ENCODE measurements around the gene CYP4F22. TPM values are rescaled to one million over a fixed set of nuclear protein-coding genes. Genes with fewer than 3 reads are reported as not detected.

Gene CYP4F22
- total and polyA plus RNA-seq, 4 experiments from 2014 or later = 0.44 to 1.7 (median 0.84) TPM

GRCh38 chr19:15563325-15563794 is 55.0 kb downstream of the CYP4F22 start:
- POLR2A ChIA-PET (ENCODE audit: partially characterized antibody) = no interaction called here
- no peaks in the 10 kb centered on the region for H3K4me1 Mint-ChIP-seq

GRCh38 chr19:15563931-15564330 is 55.6 kb downstream of the CYP4F22 start:
- intact Hi-C loops (cut with micrococcal nuclease) = no loop called here
- Histone ChIP-seq H3K27ac (ENCODE audit: low read depth, low read length) (no peak overlapping the region), H3K4me3 (ENCODE audit: low read length in 2 of 2) (no peak overlapping the region), H3K36me3 (ENCODE audit: insufficient read depth, low read length) (no peaks in the 10 kb centered on the region), H3K9me3 (ENCODE audit: control insufficient read depth in 1 of 2, low read length in 2 of 2) (no peaks in the 10 kb centered on the region), H3K4me1 (ENCODE audit: insufficient read depth, low read length) (no peaks in the 10 kb centered on the region), H3K27me3 (ENCODE audit: insufficient read depth, low read length) (no peaks in the 10 kb centered on the region)
- Mint-ChIP-seq H3K4me1 (no peaks in the 10 kb centered on the region), H3K4me3 (no peak overlapping the region), H3K36me3 (no peaks in the 10 kb centered on the region), H3K27me3 (peaks cover 17 to 20% of the 10 kb centered on the region in 2 donors), H3K27ac (no peak overlapping the region), H3K9me3 (no peaks in the 10 kb centered on the region)
- no peak for DNase-seq
- CTCF ChIA-PET (ENCODE audit: partially characterized antibody) = no interaction called here
- POLR2A ChIA-PET (ENCODE audit: partially characterized antibody) = no interaction called here

More at GRCh38 chr19:15563325-15563794, 55.0 kb downstream of the CYP4F22 start:
- Mint-ChIP-seq H3K4me3 (no peak overlapping the region), H3K9me3 (no peaks in the 10 kb centered on the region), H3K27ac (no peak overlapping the region), H3K27me3 (peaks cover 16 to 20% of the 10 kb centered on the region in 2 donors), H3K36me3 (no peaks in the 10 kb centered on the region)
- Histone ChIP-seq H3K36me3 (ENCODE audit: insufficient read depth, low read length) (no peaks in the 10 kb centered on the region), H3K9me3 (ENCODE audit: control insufficient read depth in 1 of 2, low read length in 2 of 2) (no peaks in the 10 kb centered on the region), H3K27ac (ENCODE audit: low read depth, low read length) (no peak overlapping the region), H3K4me3 (ENCODE audit: low read length in 2 of 2) (no peak overlapping the region), H3K27me3 (ENCODE audit: insufficient read depth, low read length) (no peaks in the 10 kb centered on the region), H3K4me1 (ENCODE audit: insufficient read depth, low read length) (no peaks in the 10 kb centered on the region)
- no peak for DNase-seq
- intact Hi-C loops (cut with micrococcal nuclease) = no loop called here
- CTCF ChIA-PET (ENCODE audit: partially characterized antibody) = no interaction called here

- H3K27ac Mint-ChIP-seq = no peak overlapping the region
- peaks cover 17 to 25% of the 10 kb centered on the region in 2 donors for H3K27me3 Mint-ChIP-seq
- H3K27me3 ChIP-seq (ENCODE audit: insufficient read depth, low read length) = no peaks in the 10 kb centered on the region
- no peaks in the 10 kb centered on the region for H3K4me1 Mint-ChIP-seq
- ChIA-PET POLR2A (ENCODE audit: partially characterized antibody) (no interaction called here), CTCF (ENCODE audit: partially characterized antibody) (interaction anchor here (1.5 kb wide), 1 partner anchor 9 kb away, joined by 3 read pairs; no protein-coding TSS in a partner anchor)
- no peaks in the 10 kb centered on the region for H3K36me3 Mint-ChIP-seq
- H3K9me3 Mint-ChIP-seq = no peaks in the 10 kb centered on the region
- no peaks in the 10 kb centered on the region for H3K4me1 ChIP-seq (ENCODE audit: insufficient read depth, low read length)
- no peak overlapping the region for H3K27ac ChIP-seq (ENCODE audit: low read depth, low read length)
- no peaks in the 10 kb centered on the region for H3K9me3 ChIP-seq (ENCODE audit: control insufficient read depth in 1 of 2, low read length in 2 of 2)
- H3K36me3 ChIP-seq (ENCODE audit: insufficient read depth, low read length) = no peaks in the 10 kb centered on the region
- no peak overlapping the region for H3K4me3 ChIP-seq (ENCODE audit: low read length in 2 of 2)
- no peak for DNase-seq
- intact Hi-C loops (cut with micrococcal nuclease) = no loop called here
- no peak overlapping the region for H3K4me3 Mint-ChIP-seq
These were observed 56.3 kb downstream of the CYP4F22 start for GRCh38 chr19:15564534-15565168.

- Histone ChIP-seq H3K9me3 (ENCODE audit: control insufficient read depth in 1 of 2, low read length in 2 of 2) (no peaks in the 10 kb centered on the region), H3K27ac (ENCODE audit: low read depth, low read length) (no peak overlapping the region), H3K4me3 (ENCODE audit: low read length in 2 of 2) (no peak overlapping the region), H3K4me1 (ENCODE audit: insufficient read depth, low read length) (no peaks in the 10 kb centered on the region), H3K27me3 (ENCODE audit: insufficient read depth, low read length) (no peaks in the 10 kb centered on the region), H3K36me3 (ENCODE audit: insufficient read depth, low read length) (no peaks in the 10 kb centered on the region)
- no peak overlapping the region for H3K4me3 Mint-ChIP-seq
- no peaks in the 10 kb centered on the region for H3K36me3 Mint-ChIP-seq
- intact Hi-C loops (cut with micrococcal nuclease) = no loop called here
- CTCF ChIA-PET (ENCODE audit: partially characterized antibody) = no interaction called here
- no peak for DNase-seq
- peaks cover 29 to 38% of the 10 kb centered on the region in 2 donors for H3K27me3 Mint-ChIP-seq
- H3K27ac Mint-ChIP-seq = no peak overlapping the region
- H3K4me1 Mint-ChIP-seq = peaks cover 0 to 1% (median 0%) of the 10 kb centered on the region in 4 donors
- POLR2A ChIA-PET (ENCODE audit: partially characterized antibody) = no interaction called here
- no peaks in the 10 kb centered on the region for H3K9me3 Mint-ChIP-seq
These were observed 62.1 kb downstream of the CYP4F22 start for GRCh38 chr19:15570420-15570819.

- peaks cover 0 to 2% (median 0%) of the 10 kb centered on the region in 8 donors for H3K9me3 Mint-ChIP-seq
- no peak overlapping the region for H3K4me3 Mint-ChIP-seq
- POLR2A ChIA-PET (ENCODE audit: partially characterized antibody) = no interaction called here
These were observed 67.1 kb downstream of the CYP4F22 start for GRCh38 chr19:15575406-15575805.

GRCh38 chr19:15576526-15577156 is 68.3 kb downstream of the CYP4F22 start:
- Histone ChIP-seq H3K27me3 (ENCODE audit: insufficient read depth, low read length) (no peaks in the 10 kb centered on the region), H3K27ac (ENCODE audit: low read depth, low read length) (no peak overlapping the region), H3K36me3 (ENCODE audit: insufficient read depth, low read length) (no peaks in the 10 kb centered on the region), H3K4me3 (ENCODE audit: low read length in 2 of 2) (no peak overlapping the region), H3K4me1 (ENCODE audit: insufficient read depth, low read length) (no peaks in the 10 kb centered on the region), H3K9me3 (ENCODE audit: control insufficient read depth in 1 of 2, low read length in 2 of 2) (no peaks in the 10 kb centered on the region)
- Mint-ChIP-seq H3K36me3 (no peaks in the 10 kb centered on the region), H3K9me3 (peaks cover 0 to 2% (median 0%) of the 10 kb centered on the region in 8 donors), H3K27ac (no peak overlapping the region), H3K4me3 (no peak overlapping the region), H3K27me3 (peaks cover 10 to 18% of the 10 kb centered on the region in 2 donors), H3K4me1 (peaks cover 0 to 1% (median 0%) of the 10 kb centered on the region in 4 donors)
- ChIA-PET CTCF (ENCODE audit: partially characterized antibody) (no interaction called here), POLR2A (ENCODE audit: partially characterized antibody) (interaction anchor here (1.5 kb wide), 1 partner anchor 158 kb away, joined by 3 read pairs; the partner anchor contains the start of gene AKAP8L)
- DNase-seq = no peak
- intact Hi-C loops (cut with micrococcal nuclease) = no loop called here

More at GRCh38 chr19:15575406-15575805, 67.1 kb downstream of the CYP4F22 start:
- DNase-seq = no peak
- H3K27ac ChIP-seq (ENCODE audit: low read depth, low read length) = no peak overlapping the region
- no peak overlapping the region for H3K4me3 ChIP-seq (ENCODE audit: low read length in 2 of 2)
- no peaks in the 10 kb centered on the region for H3K4me1 ChIP-seq (ENCODE audit: insufficient read depth, low read length)
- intact Hi-C loops (cut with micrococcal nuclease) = no loop called here
- CTCF ChIA-PET (ENCODE audit: partially characterized antibody) = interaction anchor here (1.1 kb wide), 1 partner anchor 451 kb away, joined by 3 read pairs; no protein-coding TSS in a partner anchor
- Mint-ChIP-seq H3K4me1 (peaks cover 0 to 1% (median 0%) of the 10 kb centered on the region in 4 donors), H3K27me3 (peaks cover 13 to 23% of the 10 kb centered on the region in 2 donors), H3K36me3 (no peaks in the 10 kb centered on the region), H3K27ac (no peak overlapping the region)
- no peaks in the 10 kb centered on the region for H3K36me3 ChIP-seq (ENCODE audit: insufficient read depth, low read length)
- no peaks in the 10 kb centered on the region for H3K27me3 ChIP-seq (ENCODE audit: insufficient read depth, low read length)
- no peaks in the 10 kb centered on the region for H3K9me3 ChIP-seq (ENCODE audit: control insufficient read depth in 1 of 2, low read length in 2 of 2)

- Mint-ChIP-seq H3K27me3 (peaks cover 7 to 12% of the 10 kb centered on the region in 2 donors), H3K4me3 (no peak overlapping the region), H3K4me1 (peaks cover 0 to 1% (median 0%) of the 10 kb centered on the region in 4 donors), H3K36me3 (no peaks in the 10 kb centered on the region), H3K27ac (no peak overlapping the region), H3K9me3 (peaks cover 0 to 2% (median 0%) of the 10 kb centered on the region in 8 donors)
- no peaks in the 10 kb centered on the region for H3K36me3 ChIP-seq (ENCODE audit: insufficient read depth, low read length)
- H3K27ac ChIP-seq (ENCODE audit: low read depth, low read length) = no peak overlapping the region
- no peak overlapping the region for H3K4me3 ChIP-seq (ENCODE audit: low read length in 2 of 2)
- no peak for DNase-seq
- ChIA-PET CTCF (ENCODE audit: partially characterized antibody) (interaction anchor here (0.7 kb wide), 1 partner anchor 15 kb away, joined by 3 read pairs; no protein-coding TSS in a partner anchor), POLR2A (ENCODE audit: partially characterized antibody) (interaction anchor here (1.5 kb wide), 1 partner anchor 158 kb away, joined by 3 read pairs; the partner anchor contains the start of gene AKAP8L)
- H3K9me3 ChIP-seq (ENCODE audit: control insufficient read depth in 1 of 2, low read length in 2 of 2) = no peaks in the 10 kb centered on the region
- H3K4me1 ChIP-seq (ENCODE audit: insufficient read depth, low read length) = no peaks in the 10 kb centered on the region
- intact Hi-C loops (cut with micrococcal nuclease) = no loop called here
- H3K27me3 ChIP-seq (ENCODE audit: insufficient read depth, low read length) = no peaks in the 10 kb centered on the region
These were observed 69.0 kb downstream of the CYP4F22 start for GRCh38 chr19:15577184-15577771.

Data from CD4-positive, alpha-beta memory T cell (primary cell).